ENCODE results near the gene OR2M7. TPM values are rescaled to one million over a fixed set of nuclear protein-coding genes. Genes with fewer than 3 reads are reported as not detected.
"Not testable (repeated sequence)": the region's sequence is repeated elsewhere in the genome, so short reads cannot be mapped to it uniquely, and the experiment has no call there.

Gene OR2M7, protein sequence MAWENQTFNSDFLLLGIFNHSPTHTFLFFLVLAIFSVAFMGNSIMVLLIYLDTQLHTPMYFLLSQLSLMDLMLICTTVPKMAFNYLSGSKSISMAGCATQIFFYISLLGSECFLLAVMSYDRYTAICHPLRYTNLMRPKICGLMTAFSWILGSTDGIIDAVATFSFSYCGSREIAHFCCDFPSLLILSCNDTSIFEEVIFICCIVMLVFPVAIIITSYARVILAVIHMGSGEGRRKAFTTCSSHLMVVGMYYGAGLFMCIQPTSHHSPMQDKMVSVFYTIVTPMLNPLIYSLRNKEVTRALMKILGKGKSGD
- total RNA-seq (2014; rRNA removed; shearing (Covaris generic)): not detected in 2 replicates

DNA sequence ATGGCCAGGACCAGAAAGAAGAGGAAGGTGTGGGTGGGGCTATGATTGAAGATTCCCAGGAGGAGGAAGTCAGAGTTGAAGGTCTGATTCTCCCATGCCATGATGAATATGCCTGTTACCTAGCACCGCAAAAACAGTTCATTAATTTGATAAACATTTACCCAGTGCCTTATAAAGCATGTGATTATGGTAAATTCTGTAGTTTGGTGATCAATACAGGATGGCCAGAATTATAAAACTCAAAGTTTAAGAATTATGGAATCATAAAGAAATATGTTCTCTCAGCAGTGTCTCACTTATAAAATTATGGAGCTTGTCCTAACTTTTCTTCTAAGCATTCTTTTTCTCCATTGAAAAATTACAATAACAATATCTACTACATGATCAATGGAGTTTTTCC lies at the start of gene OR2M7:
OR2M7 (minus strand) TSS at position 101 of the 400 bp plus-strand sequence; CDS start at position 101, 0 bp downstream.
- no peak for DNase-seq (ENCODE audit: low spot score)

DNA sequence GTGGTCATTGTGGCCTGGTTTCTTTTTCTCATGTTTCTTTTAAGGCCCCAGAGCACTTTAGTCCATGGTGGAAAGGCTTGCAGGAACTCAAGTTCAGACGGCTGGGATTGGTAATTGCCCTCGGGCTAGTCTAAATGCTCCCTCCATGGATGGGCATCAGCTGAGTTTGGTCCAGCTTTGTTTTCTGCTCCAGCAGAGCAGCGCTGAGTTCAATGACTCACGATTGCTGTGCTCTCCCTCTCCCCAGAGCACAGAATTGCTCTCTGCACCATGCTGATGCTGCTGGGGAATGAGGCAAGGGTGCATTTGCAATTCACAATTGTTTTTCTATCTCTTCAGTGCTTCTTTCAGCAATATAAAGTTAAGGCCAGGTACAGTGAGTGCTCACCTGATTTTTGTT lies 49.4 kb upstream of the OR2M7 start:
- no peak for DNase-seq (ENCODE audit: low spot score)

DNA sequence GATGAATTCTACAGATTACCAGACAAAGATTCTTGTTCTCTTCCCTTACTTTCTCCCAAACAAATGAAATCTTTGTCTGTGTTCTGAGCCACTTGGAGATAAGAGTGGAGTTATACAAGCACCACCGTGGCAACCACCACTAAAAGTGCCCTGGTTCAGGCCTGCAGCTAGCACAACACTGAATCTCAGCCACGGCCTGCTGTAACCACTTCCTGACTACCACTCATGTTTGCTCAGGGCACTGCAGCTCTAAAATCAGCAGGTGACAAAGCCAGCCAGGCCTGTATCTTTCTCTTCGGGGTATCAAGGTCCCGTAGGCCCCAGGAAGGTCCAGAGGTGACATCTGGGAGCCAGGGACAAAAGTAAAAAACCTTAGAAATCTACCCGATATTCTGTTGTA lies 48.0 kb upstream of the OR2M7 start:
- DNase-seq (ENCODE audit: low spot score): no peak

DNA sequence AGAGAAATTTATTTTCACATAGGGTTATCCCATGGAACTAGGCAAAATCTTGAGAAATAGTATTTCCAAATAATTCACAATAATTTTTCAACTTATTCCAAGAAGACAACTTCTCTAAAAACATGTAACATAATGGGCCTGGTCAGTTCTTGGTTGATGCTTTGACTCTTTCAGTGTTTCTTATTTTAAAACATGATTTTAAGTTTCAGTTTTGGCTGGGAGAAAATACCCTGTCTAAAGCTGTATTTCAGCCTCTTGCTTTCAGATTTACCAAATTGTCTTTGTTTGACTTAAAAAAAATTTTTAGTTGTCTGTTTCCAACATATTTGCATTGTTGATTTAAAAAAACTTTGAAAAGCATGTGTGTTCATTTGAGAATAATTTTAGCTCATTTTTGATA lies 42.2 kb upstream of the OR2M7 start:
- no peak for DNase-seq (ENCODE audit: low spot score)

DNA sequence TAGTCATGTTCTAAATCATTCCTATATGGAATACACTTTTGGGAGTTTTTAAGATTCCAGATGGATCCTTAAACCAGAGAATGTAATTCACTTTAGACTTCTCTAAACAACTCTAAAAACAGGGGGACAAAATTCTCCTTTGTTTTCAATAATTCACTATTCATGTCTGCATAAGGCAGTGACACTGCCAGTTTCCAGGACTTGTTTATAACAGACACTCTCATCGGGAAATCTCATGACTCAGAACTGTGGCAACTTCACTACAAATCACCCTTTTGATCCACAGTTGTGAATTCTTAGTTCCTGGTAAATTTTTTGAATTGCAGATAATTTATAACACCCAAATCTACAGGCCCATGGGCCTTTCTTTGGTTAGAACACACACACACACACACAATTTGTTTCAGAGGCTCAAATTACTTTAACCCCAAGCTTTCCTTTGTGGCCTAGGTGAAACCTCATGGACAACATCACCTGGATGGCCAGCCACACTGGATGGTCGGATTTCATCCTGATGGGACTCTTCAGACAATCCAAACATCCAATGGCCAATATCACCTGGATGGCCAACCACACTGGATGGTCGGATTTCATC lies 36.9 kb upstream of the OR2M7 start, which contains the start of gene OR2T4:
OR2T4 (plus strand) TSS at position 545 of the 595 bp plus-strand sequence; CDS start at position 545, 0 bp downstream.
- DNase-seq (ENCODE audit: low spot score): no peak

DNA sequence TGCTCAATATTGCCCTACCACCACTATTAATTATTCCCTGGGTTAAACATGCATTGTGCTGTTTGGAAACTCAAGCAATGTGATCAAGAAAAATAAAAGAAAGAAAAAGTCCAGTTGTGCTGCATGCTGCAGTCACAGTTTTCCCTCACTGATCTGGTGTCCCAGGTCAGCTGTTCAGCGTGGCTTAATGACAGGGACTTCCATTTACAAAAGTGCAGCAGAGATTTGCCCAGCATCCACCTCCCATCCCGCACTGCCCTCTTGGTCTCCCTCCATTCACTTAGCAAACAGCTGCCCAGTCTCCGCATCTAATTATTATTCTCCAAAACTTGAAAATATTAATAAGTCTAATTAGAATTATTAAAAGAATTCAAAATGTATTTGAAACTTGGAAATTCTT lies 35.0 kb upstream of the OR2M7 start:
- no peak for DNase-seq (ENCODE audit: low spot score)

DNA sequence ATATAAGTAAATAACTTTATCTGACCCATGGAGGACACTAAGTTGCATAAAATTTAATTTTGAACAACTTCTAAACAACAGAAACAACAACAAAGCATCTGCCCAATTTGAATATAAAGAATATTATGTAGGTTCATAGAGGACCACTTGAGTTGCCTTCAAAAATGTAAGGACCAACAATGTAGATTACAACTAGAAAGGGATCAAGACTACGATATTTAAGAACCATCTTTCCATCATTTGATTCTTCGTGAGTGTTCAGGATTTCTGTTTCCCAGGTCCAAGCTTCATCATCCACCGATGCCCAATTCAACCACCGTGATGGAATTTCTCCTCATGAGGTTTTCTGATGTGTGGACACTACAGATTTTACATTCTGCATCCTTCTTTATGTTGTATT lies 24.1 kb upstream of the OR2M7 start, which contains the start of gene OR14C36:
OR14C36 (plus strand) TSS at position 301 of the 400 bp plus-strand sequence; CDS start at position 301, 0 bp downstream.
- DNase-seq (ENCODE audit: low spot score): no peak

DNA sequence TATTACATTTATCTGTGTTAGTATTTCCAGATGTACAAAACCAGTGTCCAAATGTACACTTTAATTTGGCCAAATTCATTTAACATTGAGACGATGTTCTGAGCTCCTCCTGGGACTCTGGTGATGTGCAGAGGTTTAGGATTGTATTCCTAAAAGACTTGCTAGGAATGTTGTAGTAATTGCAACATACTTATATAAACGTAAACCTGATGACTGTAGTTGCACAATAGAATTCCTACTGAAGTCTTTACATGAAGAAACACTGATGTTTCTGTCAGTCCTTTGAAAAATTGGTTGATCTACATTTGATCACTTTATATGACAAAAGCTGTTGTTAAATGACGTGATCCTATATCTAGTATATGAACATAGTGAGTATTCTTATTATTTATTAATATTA lies 19.1 kb upstream of the OR2M7 start:
- no peak for DNase-seq (ENCODE audit: low spot score)

DNA sequence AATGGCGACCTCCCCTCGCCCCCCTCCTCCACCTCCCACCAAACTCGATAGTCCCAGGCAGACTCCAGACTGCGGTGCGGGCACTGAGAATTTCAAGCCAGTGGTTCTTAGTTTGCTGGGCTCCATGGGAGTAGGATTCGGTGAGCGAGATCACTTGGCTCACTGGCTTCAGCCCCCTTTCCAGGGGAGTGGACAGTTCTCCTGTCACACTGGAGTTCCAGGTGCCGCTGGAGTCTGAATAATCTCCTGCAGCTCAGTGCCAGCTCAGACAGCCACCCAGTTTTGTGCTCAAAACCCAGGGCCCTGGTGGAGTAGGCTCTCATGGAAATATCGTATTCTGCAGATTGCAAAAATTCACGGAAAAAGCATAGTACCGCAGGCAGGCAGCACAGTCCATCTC lies 7.6 kb downstream of the OR2M7 start:
- no peak for DNase-seq (ENCODE audit: low spot score)

DNA sequence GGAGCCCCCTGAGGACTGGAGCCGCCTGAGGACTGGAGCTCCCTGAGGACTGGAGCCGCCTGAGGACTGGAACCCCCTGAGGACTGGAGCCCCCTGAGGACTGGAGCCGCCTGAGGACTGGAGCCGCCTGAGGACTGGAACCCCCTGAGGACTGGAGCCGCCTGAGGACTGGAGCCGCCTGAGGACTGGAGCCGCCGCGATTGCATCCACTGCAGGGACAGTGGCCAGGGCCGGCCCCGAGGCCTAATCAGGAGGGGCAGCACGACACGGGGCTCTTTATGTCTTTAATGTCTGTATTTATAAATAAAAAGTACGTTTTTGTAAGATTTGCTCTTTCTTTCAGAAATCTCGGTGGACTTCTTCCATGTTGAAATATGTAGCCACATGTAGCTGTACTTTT lies 17.6 kb downstream of the OR2M7 start:
- DNase-seq (ENCODE audit: low spot score): not testable (repeated sequence)

DNA sequence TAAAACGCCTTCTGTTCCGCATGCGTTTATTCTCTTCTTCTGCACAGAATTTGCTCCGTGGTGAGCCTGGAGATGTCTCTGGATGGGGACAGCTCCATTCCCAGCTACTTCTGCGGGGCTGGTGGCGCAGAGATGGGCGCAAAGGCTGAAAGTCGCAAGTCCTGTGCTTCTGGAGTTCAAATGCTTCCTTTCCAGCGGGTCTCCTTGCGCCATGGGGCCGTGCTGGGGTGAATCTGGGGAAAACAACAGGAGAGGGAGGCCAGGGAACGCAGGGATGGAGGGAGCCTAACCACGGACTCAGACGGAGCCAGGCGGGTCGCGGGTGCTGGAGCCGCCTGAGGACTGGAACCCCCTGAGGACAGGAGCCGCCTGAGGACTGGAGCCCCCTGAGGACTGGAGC lies 18.3 kb downstream of the OR2M7 start:
- no peak for DNase-seq (ENCODE audit: low spot score)

DNA sequence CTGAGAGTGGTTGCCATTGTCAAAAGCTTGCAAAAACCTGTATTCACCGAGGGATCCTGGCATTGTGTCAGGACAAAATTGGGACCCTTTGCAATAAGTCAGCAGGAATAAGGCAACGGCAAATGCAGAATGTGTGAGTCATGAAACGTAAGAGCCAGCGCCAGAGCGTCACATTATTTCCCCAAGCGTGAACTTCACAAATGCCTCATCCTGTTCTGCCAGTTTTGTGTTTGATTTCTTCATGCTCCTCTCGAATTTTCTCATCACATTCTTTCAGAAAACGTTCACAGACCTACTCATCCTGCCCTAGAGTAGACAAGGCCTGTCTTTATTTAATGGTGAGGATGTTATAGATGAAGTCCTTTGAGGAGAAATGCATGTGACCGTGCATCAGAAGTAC lies 18.7 kb downstream of the OR2M7 start:
- DNase-seq (ENCODE audit: low spot score): not testable (repeated sequence)

DNA sequence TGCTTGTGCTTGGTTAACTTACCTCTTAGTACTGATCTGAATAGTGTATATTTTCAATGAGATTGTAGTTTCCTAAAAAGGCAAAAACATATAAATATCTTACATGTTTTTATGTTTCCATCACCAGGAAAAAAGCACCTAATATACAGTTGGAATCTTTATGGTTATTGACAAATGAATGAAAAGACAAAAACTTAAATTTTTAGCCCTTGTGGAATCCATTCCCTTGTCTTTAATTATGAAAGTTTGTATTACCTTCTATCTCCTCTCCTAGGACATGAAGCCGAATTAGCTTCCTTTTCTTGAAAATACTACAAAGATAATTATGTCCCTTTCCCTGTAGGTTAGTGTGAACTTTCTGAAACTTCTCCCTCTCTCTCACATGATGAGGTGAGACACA lies 21.0 kb downstream of the OR2M7 start, which contains the start of gene OR2T12:
OR2T12 (minus strand) TSS at position 101 of the 400 bp plus-strand sequence. CDS start 7,846 bp downstream, outside the sequence.
- DNase-seq (ENCODE audit: low spot score): no peak

DNA sequence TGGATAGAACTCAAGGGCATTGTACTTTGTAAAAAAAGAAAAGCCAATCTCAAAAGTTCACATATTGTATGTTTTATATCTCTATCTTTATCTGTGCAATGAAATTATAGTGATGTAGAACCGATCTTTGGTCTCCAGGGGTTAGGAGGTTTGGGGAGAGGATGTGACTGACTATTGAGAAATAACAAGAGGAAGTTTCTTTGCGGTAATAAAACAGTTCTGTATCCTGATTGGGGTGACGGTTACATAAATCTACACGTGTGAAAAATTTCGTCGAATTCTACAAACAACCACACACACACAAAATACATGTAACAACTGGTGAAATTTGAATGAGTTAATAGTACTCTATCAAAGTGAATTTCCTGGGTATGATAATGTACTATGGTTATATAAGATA lies 36.0 kb downstream of the OR2M7 start:
- no peak for DNase-seq (ENCODE audit: low spot score)

DNA sequence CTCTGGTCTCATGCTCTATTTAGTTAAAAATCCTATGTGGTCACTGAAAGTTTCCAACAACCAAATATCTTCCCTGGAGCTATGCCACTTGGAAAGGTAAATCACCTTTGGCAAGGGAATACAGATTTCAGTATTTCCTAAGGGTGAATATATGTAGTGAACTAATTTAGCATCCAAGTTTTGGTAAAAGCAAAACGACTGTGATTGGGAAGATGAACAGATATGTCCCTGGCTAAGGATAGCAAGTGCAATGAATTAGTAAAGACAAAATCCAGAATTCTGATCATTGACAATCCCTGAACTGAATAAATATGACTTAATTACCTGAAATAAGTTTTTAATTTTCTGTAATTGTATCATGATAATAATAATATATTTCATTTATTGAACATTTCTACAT lies 46.5 kb downstream of the OR2M7 start, which contains the start of gene OR2T33:
OR2T33 (minus strand) TSS at position 101 of the 400 bp plus-strand sequence. CDS start 4,162 bp downstream, outside the sequence.
- no peak for DNase-seq (ENCODE audit: low spot score)

Other genes with a start within 250 kb of the OR2M7 start
- not detected in 2 replicates for gene OR2L13, start 229.4 kb downstream of the OR2M7 start, total RNA-seq (2014; rRNA removed; shearing (Covaris generic))
- gene OR2M5, start 179.4 kb downstream of the OR2M7 start, total RNA-seq (2014; rRNA removed; shearing (Covaris generic)): not detected in 2 replicates
- gene OR2M2, start 149.7 kb downstream of the OR2M7 start, total RNA-seq (2014; rRNA removed; shearing (Covaris generic)): not detected in 2 replicates
- gene OR2M3, start 127.3 kb downstream of the OR2M7 start, total RNA-seq (2014; rRNA removed; shearing (Covaris generic)): not detected in 2 replicates
- not detected in 2 replicates for gene OR2M4, start 93.2 kb downstream of the OR2M7 start, total RNA-seq (2014; rRNA removed; shearing (Covaris generic))
- gene OR2T33, start 46.6 kb downstream of the OR2M7 start, total RNA-seq (2014; rRNA removed; shearing (Covaris generic)): not detected in 2 replicates
- not detected in 2 replicates for gene OR2T12, start 21.1 kb downstream of the OR2M7 start, total RNA-seq (2014; rRNA removed; shearing (Covaris generic))
- gene OR14C36, start 24.2 kb upstream of the OR2M7 start, total RNA-seq (2014; rRNA removed; shearing (Covaris generic)): not detected in 2 replicates
- gene OR2T4, start 37.1 kb upstream of the OR2M7 start, total RNA-seq (2014; rRNA removed; shearing (Covaris generic)): not detected in 2 replicates
- not detected in 2 replicates for gene OR2T6, start 51.2 kb upstream of the OR2M7 start, total RNA-seq (2014; rRNA removed; shearing (Covaris generic))
- not detected in 2 replicates for gene OR2T1, start 78.5 kb upstream of the OR2M7 start, total RNA-seq (2014; rRNA removed; shearing (Covaris generic))
- not detected in 2 replicates for gene OR2T2, start 121.1 kb upstream of the OR2M7 start, total RNA-seq (2014; rRNA removed; shearing (Covaris generic))
- gene OR2T3, start 148.8 kb upstream of the OR2M7 start, total RNA-seq (2014; rRNA removed; shearing (Covaris generic)): not detected in 2 replicates
- gene OR2T5, start 164.0 kb upstream of the OR2M7 start, total RNA-seq (2014; rRNA removed; shearing (Covaris generic)): not detected in 2 replicates
- not detected in 2 replicates for gene OR2G6, start 183.5 kb upstream of the OR2M7 start, total RNA-seq (2014; rRNA removed; shearing (Covaris generic))
- gene OR2T29, start 238.2 kb upstream of the OR2M7 start, total RNA-seq (2014; rRNA removed; shearing (Covaris generic)): not detected in 2 replicates